Measurements from ENCODE around the gene GPR151.

DNA sequence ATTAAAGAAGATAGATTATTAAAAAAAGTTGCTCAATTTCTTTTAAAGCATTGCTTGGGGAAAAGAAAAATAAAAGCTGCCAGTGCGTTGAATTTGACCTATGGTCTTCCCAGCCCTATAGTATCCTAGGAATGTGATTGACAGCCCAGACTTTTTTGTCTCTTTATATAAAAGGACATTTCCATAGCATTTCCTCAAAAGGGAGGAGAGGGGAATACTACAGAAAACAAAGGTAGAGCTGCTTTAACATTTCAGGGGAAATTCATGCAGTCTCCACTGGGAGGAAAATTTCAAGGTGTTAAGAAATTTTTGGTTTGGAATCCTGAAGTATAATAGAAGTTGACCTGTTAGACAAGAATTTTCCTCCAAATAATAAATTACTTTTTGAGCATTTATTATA lies 17.9 kb upstream of the GPR151 start:
- TF ChIP-seq, protein P1, sequence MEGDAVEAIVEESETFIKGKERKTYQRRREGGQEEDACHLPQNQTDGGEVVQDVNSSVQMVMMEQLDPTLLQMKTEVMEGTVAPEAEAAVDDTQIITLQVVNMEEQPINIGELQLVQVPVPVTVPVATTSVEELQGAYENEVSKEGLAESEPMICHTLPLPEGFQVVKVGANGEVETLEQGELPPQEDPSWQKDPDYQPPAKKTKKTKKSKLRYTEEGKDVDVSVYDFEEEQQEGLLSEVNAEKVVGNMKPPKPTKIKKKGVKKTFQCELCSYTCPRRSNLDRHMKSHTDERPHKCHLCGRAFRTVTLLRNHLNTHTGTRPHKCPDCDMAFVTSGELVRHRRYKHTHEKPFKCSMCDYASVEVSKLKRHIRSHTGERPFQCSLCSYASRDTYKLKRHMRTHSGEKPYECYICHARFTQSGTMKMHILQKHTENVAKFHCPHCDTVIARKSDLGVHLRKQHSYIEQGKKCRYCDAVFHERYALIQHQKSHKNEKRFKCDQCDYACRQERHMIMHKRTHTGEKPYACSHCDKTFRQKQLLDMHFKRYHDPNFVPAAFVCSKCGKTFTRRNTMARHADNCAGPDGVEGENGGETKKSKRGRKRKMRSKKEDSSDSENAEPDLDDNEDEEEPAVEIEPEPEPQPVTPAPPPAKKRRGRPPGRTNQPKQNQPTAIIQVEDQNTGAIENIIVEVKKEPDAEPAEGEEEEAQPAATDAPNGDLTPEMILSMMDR (IDR thresholded peaks at IDR 0.05; ENCODE audit: poor library complexity): no peak
- TF ChIP-seq EZH2 (IDR thresholded peaks at IDR 0.05; ENCODE audit: borderline replicate concordance): no peak

All from hepatocyte (in vitro differentiated cells).